Measurements from ENCODE around the gene CCNA1.

Gene CCNA1

DNA sequence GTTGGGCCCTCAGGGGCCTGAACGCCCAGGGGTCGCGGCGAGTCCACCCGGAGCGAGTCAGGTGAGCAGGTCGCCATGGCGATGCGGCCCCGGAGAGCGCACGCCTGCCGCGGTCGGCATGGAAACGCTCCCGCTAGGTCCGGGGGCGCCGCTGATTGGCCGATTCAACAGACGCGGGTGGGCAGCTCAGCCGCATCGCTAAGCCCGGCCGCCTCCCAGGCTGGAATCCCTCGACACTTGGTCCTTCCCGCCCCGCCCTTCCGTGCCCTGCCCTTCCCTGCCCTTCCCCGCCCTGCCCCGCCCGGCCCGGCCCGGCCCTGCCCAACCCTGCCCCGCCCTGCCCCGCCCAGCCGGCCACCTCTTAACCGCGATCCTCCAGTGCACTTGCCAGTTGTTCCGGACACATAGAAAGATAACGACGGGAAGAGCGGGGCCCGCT is at the start of gene CCNA1:
CCNA1 (plus strand) TSS at position 390 of the 439 bp plus-strand sequence. CDS start 562 bp downstream, outside the sequence.
- no peak for DNase-seq

- DNase-seq = no peak
Measured at GRCh38 chr13:36385489-36385888, 46.8 kb upstream of the CCNA1 start.

DNA sequence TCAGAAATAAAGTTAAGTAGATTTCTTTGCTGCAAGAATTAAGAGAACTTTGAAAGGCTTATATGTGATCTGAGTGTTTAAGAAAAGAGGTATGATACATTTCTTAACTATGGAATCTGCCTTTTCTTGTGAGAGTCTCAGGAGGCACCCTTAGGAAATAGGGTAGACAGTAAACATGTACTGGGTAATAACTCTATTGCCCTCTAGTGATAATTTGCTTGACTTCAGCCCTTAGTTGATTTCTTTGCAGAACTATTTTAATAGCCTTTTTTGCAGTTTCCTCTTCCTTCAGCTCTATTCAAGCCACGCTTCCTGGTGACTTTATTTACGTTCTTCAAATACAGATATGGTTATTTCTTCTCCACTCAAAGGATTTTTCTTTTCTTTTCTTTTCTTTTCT is 37.0 kb upstream of the CCNA1 start:
- DNase-seq = no peak

- DNase-seq = no peak
Measured at GRCh38 chr13:36405151-36405550, 27.1 kb upstream of the CCNA1 start.

DNA sequence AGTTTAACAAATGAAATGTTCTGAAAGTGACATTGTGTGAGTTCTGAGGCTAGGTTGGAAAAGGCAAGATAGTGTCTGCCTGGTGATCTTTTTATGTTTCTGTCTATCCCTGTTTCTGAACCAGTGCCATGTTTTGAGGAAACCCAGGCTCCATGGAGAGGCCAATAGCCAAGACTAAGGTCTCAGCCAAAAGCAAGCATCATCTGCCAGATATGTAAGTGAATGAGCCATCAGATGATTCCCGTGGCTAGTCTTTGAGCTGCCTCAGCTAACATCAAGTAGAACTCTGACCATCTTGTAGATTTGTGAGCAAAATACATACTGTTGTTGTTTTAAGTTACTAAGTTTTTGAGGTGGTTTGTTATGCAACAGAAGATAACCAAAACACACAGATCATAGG is 19.6 kb upstream of the CCNA1 start:
- no peak for DNase-seq

DNA sequence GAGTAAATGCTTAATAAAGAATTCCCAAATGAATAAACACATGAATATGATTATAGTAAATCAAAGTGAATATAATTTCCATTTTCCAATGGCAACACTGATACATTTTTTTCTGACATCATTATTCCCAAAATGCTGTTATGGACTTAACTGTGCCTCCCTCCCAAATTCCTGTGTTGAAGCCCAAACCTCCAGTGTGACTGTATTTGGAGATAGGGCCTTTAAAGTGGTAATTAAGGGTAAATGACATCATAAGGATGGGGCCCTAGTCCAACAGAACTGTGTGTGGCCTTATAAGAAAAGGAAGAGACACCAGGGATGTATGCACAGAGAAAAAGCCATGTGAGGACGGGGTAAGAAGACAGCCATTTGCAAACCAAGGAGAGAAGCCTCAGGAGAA is 19.1 kb upstream of the CCNA1 start:
- DNase-seq = no peak

DNA sequence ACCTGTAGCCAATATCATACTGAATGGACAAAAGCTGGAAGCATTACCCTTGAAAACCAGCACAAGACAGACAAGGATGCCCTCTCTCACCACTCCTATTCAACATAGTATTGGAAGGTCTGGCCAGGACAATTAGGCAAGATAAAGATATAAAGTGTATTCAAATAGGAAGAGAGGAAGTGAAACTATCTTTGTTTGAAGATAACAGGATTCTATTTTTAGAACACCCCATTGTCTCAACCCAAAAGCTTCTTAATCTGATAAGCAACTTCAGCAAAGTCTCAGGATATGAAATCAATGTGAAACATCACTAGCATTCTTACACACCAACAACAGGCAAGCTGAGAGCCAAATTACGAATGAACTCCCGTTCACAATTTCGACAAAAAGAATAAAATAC is 17.8 kb upstream of the CCNA1 start:
- no peak for DNase-seq

GRCh38 chr13:36417331-36417730 is 15.0 kb upstream of the CCNA1 start:
- no peak for DNase-seq

DNA sequence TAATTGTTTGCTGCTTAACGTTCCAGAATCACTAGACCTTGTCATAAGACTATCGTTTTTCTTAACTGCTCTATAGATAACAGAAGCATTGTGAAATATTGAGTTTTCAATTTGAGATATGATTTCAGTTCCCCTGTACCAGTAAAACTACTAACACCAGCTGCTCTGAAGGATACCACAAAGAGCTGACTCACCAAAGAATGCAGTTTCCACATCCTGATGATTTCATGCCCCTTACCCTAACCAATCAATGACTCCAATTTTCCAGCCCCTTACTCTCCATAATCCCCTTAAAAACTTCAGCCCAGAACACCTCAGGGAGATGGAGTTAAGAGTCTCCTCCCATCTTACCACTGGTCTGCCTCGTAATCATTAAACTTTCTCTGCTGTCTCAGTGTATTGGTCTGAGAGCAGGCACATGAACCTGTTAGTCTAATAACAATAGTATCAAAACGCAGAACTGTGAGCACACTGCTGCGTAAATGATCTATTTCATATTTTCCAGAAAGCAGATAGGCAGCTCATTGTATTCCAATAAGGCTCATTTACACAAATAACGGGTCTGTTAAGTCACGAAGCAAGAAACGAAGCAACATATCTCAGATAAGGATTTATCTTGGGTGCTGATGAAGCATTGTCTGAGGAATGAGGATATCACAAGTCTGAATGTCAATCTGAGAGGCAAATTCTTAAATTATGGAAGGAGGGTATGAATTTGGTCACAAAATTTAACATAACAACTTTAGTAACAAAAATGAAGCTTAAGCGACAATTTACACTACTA is 14.1 kb upstream of the CCNA1 start:
- DNase-seq = no peak

DNA sequence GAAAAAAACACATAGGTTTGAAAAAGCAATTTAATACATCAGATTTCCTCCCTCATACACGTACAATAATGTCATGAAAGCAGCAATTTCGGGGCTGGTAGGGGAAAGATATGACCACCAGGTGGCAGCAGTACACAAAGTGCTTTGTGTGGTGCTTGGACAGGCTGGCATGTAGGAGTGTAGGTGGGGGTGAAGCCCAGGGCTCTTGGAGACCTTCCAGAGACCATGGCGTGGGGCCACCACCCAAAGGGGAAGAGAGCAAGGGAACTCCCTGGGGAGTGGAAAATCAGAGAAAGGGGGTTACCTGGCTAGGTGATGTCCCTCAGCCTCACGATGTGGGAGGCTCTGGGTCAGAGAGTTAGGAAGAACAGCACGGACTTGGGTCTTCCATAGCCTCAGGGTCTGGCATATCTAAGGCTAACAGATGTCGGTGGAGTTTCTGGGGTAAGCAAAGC is 11.8 kb upstream of the CCNA1 start:
- peak; percentile 59 to 62 for DNase-seq

- DNase-seq = no peak
Measured at GRCh38 chr13:36421447-36421846, 10.8 kb upstream of the CCNA1 start.

DNA sequence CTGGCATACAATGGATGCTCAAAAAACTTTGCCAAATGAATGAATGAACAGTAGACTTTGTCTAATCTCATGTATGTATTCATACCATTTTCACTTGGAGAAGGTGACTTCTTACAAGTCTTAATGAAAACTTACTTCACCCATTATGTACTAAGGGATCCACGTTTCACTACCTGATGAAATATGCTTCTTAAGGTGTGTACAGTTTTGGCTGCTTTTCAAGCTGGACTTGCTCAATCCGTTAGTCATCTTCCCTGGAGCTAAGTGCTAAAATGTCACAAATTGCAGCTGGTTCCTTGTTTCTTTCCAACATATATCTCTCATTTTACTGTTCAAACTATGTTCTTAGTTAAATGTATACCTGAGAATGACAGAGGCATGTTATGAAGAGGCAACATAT is 4.2 kb upstream of the CCNA1 start:
- no peak for DNase-seq

GRCh38 chr13:36430247-36431203 is 1.8 kb upstream of the CCNA1 start:
- DNase-seq = no peak

DNA sequence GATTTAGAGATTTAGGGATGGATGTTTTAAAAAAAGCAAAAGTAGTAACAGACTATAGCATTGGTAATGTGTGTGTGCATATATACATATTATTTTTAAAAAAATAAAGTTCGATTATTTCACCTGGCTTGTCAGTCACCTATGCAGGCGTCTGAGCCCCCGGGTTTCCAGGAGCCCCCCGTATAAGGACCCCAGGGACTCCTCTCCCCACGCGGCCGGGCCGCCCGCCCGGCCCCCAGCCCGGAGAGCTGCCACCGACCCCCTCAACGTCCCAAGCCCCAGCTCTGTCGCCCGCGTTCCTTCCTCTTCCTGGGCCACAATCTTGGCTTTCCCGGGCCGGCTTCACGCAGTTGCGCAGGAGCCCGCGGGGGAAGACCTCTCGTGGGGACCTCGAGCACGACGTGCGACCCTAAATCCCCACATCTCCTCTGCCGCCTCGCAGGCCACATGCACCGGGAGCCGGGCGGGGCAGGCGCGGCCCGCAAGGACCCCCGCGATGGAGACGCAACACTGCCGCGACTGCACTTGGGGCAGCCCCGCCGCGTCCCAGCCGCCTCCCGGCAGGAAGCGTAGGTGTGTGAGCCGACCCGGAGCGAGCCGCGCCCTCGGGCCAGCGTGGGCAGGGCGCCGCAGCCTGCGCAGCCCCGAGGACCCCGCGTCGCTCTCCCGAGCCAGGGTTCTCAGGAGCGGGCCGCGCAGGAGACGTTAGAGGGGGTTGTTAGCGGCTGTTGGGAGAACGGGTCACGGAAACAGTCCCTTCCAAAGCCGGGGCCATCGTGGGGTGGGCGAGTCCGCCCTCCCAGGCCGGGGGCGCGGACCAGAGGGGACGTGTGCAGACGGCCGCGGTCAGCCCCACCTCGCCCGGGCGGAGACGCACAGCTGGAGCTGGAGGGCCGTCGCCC is 840 bp upstream of the CCNA1 start:
- no peak for DNase-seq

DNA sequence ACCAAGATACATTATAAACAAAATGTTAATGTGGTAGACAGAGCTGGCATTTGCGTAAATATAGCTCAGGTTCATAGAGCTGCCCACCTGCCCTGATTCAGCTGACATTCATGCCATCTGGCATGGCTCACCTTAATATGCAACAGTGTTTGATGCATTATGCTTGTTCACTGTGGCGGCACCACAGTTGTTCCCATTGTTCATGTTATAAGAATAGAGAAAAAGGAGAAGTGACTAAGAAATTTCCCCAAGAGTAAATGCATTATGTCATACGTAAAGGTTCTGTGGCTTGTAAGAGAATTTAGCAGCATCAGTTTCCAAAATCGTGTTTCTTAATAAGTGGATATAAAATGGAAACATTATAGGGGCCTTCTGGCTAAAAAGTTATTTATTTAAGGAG is 4.5 kb downstream of the CCNA1 start:
- no peak for DNase-seq

DNA sequence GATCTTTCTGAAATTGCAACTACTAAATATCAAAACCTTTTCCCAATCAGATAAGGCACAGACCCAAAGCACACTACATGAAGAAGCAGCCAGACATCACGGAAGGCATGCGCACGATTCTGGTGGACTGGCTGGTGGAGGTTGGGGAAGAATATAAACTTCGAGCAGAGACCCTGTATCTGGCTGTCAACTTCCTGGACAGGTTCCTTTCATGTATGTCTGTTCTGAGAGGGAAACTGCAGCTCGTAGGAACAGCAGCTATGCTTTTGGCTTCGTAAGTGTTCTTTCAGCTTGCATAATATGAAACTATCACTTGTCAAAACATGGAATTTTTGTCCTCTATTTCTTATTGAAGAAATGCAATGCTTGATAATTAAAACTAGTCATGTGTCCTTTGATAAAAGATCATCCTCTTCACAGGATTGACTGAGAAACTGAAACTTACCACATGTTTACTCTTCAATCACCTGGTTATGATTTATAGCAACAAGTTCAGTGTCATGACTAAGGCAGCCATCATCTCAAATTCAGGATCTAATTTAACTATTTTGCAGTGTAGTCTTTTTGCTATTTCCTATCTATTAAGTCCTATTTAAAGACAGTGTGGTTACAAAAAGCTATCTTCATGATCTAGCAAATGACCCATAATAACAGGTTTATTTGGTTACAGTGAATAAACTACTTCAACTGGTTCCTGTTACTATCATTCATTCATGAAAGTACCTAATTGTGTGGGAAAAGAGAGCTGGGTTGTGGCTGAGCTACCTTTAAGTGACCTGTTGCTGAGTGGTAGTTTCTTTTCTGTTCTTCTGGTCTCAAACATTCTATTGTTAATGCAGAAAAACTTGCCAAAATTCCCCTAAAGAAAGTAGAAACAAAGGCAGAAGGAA is 6.5 kb downstream of the CCNA1 start:
- no peak for DNase-seq

DNA sequence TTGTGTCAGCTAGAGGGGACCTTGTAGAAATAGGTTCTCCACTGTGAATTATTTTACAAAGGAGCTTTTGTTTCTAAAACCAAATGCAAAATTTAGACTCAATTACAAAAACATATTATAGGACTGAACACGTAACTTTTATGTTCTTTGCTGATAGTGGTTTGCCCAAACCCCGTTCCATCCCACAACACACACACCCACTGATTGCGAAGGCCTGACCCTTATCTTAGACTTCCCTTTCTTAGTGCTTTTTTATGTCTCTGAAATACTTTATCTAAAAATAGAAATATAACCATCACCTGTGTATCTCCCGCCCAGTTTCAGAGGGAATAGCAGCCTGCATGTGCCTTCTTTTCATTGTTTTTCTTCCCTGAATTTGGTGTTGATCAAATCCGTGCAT is 13.0 kb downstream of the CCNA1 start:
- no peak for DNase-seq

DNA sequence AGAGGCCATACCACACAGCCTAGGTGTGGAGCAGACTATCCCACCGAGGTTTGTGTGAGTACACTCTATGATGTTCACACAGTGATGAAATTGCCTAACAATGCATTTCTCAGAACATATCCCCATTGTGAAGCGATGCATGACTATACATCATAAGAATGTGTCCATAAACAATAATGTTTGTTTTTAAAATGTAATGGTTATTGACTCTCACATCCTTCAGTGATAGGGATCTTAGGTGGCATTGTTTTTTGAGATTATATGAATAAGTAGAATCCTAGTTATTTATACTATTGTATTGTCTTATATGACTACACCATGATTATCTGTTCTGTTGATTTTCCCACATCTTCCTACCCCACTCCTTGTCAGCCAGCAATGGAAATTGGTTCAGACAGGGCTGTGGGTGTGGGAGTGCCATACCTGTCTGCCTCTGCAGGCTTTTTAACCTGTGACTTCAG is 13.6 kb downstream of the CCNA1 start:
- no peak for DNase-seq

- DNase-seq = no peak
Measured at GRCh38 chr13:36447501-36447900, 15.2 kb downstream of the CCNA1 start.

- no peak for DNase-seq
Measured at GRCh38 chr13:36450534-36450933, 18.2 kb downstream of the CCNA1 start.

DNA sequence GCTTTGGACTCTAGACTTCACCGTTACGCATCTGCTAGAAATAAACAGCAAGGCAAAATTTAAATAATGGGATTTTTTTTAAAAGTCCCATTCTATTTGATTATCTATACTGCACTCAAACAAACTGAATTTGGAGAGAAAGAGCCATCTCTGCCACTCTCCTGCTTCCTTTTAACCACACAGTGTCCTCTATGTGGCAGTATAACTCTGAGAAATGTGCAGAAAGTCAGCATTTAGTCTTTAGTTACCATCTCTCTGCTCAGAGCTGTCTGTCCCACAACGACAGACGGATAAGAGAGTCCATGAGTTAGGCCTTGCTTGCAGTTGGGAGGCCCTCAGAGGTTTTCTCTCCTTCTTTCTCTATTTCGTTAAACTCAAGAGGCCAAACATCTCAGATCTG is 21.2 kb downstream of the CCNA1 start:
- no peak for DNase-seq

DNA sequence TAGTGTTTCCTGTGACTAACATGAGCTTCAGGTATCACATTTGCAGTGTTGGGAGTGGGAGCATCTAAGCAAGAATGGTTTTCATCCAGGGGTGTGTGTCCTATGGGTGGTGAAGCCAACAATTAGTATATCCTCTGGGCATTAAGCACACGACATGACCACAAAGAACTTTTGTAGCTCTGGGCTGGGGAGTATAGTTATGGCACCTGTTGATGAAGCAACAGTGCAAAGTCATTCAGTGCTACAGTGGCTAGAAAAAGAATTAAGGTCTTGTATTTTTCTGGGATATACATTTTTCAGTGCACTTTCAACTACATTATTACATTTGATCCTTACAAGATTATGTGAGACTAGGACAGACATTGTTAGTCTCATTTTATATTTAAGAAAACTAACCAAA is 21.8 kb downstream of the CCNA1 start:
- no peak for DNase-seq
